PC-3 (cell line): ENCODE data around the gene CFLAR. TPM values are rescaled to one million over a fixed set of nuclear protein-coding genes. Genes with fewer than 3 reads are reported as not detected.

Experiments used
- ATAC-seq: fragments of 200-7000 bp; cut with Tn5 transposase; 2 replicates; pipeline ENCODE4 v1.9.1; 2020; ENCODE audit warnings: mild to moderate bottlenecking, moderate library complexity
- BruUV-seq: library from RNA; stranded (reverse); fragments of 400-500 nt; replicated peaks from 2 replicates; lab custom pipeline; 2021; lab: Mats Ljungman, UMichigan
- CTCF ChIA-PET: fragments of 300-600 bp; sonication (Branson Sonifier 250); formaldehyde crosslinking; loops from one replicate; lab custom pipeline; 2022; ENCODE audit warnings: antibody characterized with exemption; lab: Charles Lee
- POLR2A ChIA-PET: fragments of 300-600 bp; sonication (Branson Sonifier 250); formaldehyde crosslinking; loops from one replicate; lab custom pipeline; 2022; ENCODE audit warnings: antibody characterized with exemption; ENCODE audit not compliant: unreplicated experiment; lab: Charles Lee
- DNase-seq: peaks from one replicate; pipeline ENCODE4 v3.0.0-alpha.2; 2015
- H2AFZ ChIP-seq: fragments of 300-600 bp; sonication (generic); 2 replicates; pipeline ENCODE4 v1.6.0; 2016; ENCODE audit warnings: antibody characterized with exemption, low read length
- H3F3A ChIP-seq: fragments of 300-600 bp; sonication (generic); one replicate; pipeline ENCODE4 v1.6.0; 2017; ENCODE audit warnings: antibody characterized with exemption, low read length, control low read depth, mild to moderate bottlenecking; ENCODE audit not compliant: unreplicated experiment
- H3K27ac ChIP-seq: fragments of 300-600 bp; sonication (generic); 2 replicates; pipeline ENCODE4 v1.5.1; 2016; ENCODE audit warnings: mild to moderate bottlenecking, low read length
- H3K27me3 ChIP-seq: fragments of 300-600 bp; sonication (generic); 2 replicates; pipeline ENCODE4 v1.6.1; 2016; ENCODE audit warnings: low read length, mixed read lengths
- H3K36me3 ChIP-seq: fragments of 300-600 bp; sonication (generic); 2 replicates; pipeline ENCODE4 v1.6.1; 2016; ENCODE audit warnings: low read depth, mixed run types, low read length, mixed read lengths
- H3K4me1 ChIP-seq: fragments of 300-600 bp; sonication (generic); 2 replicates; pipeline ENCODE4 v1.5.1; 2016; ENCODE audit warnings: low read length; ENCODE audit not compliant: insufficient read depth
- H3K4me2 ChIP-seq: fragments of 300-600 bp; sonication (generic); 2 replicates; pipeline ENCODE4 v1.6.0; 2016; ENCODE audit warnings: low read length
- H3K4me3 ChIP-seq: fragments of 300-600 bp; sonication (generic); 2 replicates; pipeline ENCODE4 v1.5.1; 2016; ENCODE audit warnings: mild to moderate bottlenecking, low read length, mixed read lengths
- H3K79me2 ChIP-seq: fragments of 300-600 bp; sonication (generic); 2 replicates; pipeline ENCODE4 v1.6.1; 2017; ENCODE audit warnings: low read length, mixed read lengths
- H3K9ac ChIP-seq: fragments of 300-600 bp; sonication (generic); 2 replicates; pipeline ENCODE4 v1.6.0; 2016; ENCODE audit warnings: mild to moderate bottlenecking, low read length
- H3K9me2 ChIP-seq: fragments of 300-600 bp; sonication (generic); replicated peaks from 2 replicates; pipeline ENCODE4 v1.6.1; 2016; ENCODE audit warnings: mixed run types, low read length, mixed read lengths
- H3K9me3 ChIP-seq: fragments of 300-600 bp; sonication (generic); 2 replicates; pipeline ENCODE4 v1.6.1; 2016; ENCODE audit warnings: low read length, mixed read lengths
- H4K20me1 ChIP-seq: fragments of 300-600 bp; sonication (generic); 2 replicates; pipeline ENCODE4 v1.6.1; 2016; ENCODE audit warnings: low read length, mixed read lengths
- EZH2 ChIP-seq: fragments of 300-600 bp; sonication (generic); IDR thresholded peaks from one replicate; pipeline ENCODE4 v1.6.1; 2017; ENCODE audit warnings: antibody characterized with exemption, mild to moderate bottlenecking, low read length; ENCODE audit not compliant: unreplicated experiment
- EZH2phosphoT487 ChIP-seq: fragments of 300-600 bp; sonication (generic); IDR thresholded peaks from 2 replicates; pipeline ENCODE4 v1.6.1; 2018; ENCODE audit warnings: mild to moderate bottlenecking, antibody characterized with exemption, low read length, borderline replicate concordance
- intact Hi-C: fragments of 100-400 bp; cut with micrococcal nuclease; formaldehyde crosslinking; loops from 2 replicates; pipeline ENCODE4 v1.9.0; 2023
- total RNA-seq: library from RNA; depleted of rRNA; stranded (reverse); fragments of >200 nt; gene quantifications from 2 replicates; pipeline ENCODE4 v1.2.3, GENCODE V29; 2014
- TF ChIP-seq, protein P1 (sequence below): fragments of 300-600 bp; sonication (generic); conservative IDR thresholded peaks from 2 replicates; pipeline ENCODE4 v1.5.1; 2017; ENCODE audit warnings: antibody characterized with exemption, low read depth, mild to moderate bottlenecking, low read length

Gene CFLAR
- total RNA-seq, 1 experiment from 2014 or later, result 33.5 TPM

DNA sequence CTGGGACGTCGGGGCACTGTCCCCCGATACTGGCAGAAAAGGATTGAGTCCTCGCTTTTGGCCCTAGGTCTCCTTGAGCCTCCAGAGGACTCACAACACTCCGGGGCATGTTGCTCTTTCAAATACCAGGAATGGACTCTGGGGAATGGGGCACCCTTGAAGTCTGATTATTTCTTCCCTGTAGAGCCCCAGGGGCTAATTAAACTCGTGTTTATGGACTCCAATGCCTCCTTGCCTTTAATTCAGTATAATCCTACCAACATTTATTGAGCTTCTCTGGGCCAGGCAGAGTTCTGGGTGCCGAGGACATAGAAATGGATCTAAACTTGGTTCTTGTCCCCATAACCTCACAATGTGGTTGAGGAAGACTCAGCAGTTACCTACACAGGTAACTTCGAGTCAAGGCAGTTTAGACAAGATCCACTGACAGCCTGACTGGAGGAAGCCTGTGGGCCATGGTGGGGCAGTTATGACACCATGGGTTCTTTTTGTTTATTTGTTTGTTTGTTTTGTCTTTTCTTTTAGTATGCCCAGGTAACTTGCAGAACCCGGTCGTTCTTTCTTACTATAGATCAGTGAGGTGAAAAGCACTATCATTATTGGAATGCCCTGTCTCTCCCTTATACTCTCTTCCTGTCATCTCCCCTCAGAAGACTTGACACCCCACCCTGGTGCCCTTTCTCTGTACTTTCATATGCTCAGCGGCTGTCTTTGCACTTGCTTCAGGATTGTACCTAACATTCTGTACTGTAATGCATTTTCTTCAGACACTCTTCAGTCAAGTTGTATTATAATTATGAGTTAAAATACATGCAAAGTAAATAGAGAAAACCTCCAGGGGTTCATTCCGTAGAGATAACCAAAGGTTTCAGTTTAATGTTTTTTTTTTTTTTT is 3.2 kb downstream of the CFLAR start:
- intact Hi-C loops, result loop anchor here (1.0 to 5.0 kb wide), 5 partner anchors 16 to 113 kb away; no protein-coding TSS in a partner anchor

DNA sequence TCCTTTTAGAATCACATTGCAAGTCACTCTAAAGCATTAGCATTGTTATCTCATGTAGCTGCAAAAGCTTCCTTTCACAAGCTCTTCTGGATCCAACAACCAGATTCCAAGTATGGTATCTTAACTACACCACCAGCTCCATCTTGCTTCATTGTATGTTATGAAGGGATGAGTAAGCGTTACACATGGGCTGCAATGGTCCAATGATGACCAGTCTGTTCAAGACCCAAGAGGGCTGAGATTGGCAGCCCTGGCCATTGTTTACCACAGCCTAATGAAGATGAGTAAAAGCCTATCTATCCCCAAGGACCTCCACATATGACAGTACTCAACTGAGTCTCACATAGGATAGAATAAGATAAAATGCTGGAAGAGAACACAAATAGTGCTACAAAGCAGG is 6.3 kb downstream of the CFLAR start:
- Histone ChIP-seq H3K27ac (no peak overlapping the region), H3K36me3 (no peaks in the 10 kb centered on the region), H3K79me2 (peaks cover 95% of the 10 kb centered on the region), H3F3A (peaks cover under 1% of the 10 kb centered on the region), H3K9me2 (no peaks in the 10 kb centered on the region), H2AFZ (no peak overlapping the region), H3K4me1 (peaks cover 13% of the 10 kb centered on the region), H3K4me2 (no peak overlapping the region), H3K9ac (no peak overlapping the region), H4K20me1 (no peaks in the 10 kb centered on the region), H3K9me3 (no peaks in the 10 kb centered on the region), H3K4me3 (no peak overlapping the region), H3K27me3 (no peaks in the 10 kb centered on the region)
- CTCF ChIA-PET, result no interaction called here
- no peak for DNase-seq
- TF ChIP-seq EZH2phosphoT487 (no peak), EZH2 (no peak)
- TF ChIP-seq, protein P1, sequence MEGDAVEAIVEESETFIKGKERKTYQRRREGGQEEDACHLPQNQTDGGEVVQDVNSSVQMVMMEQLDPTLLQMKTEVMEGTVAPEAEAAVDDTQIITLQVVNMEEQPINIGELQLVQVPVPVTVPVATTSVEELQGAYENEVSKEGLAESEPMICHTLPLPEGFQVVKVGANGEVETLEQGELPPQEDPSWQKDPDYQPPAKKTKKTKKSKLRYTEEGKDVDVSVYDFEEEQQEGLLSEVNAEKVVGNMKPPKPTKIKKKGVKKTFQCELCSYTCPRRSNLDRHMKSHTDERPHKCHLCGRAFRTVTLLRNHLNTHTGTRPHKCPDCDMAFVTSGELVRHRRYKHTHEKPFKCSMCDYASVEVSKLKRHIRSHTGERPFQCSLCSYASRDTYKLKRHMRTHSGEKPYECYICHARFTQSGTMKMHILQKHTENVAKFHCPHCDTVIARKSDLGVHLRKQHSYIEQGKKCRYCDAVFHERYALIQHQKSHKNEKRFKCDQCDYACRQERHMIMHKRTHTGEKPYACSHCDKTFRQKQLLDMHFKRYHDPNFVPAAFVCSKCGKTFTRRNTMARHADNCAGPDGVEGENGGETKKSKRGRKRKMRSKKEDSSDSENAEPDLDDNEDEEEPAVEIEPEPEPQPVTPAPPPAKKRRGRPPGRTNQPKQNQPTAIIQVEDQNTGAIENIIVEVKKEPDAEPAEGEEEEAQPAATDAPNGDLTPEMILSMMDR, result no peak
- no peak for ATAC-seq
- POLR2A ChIA-PET, result no interaction called here
- no TSS peak for BruUV-seq
- intact Hi-C loops, result no loop called here

More for the DNA sequence above, 3.2 kb downstream of the CFLAR start:
- no peaks in the 10 kb centered on the region for H3K9me2 ChIP-seq
- CTCF ChIA-PET, result interaction anchor here (0.6 to 0.8 kb wide), 3 partner anchors 32 to 58 kb away, joined by 3 to 4 read pairs (median 3); no protein-coding TSS in a partner anchor
- DNase-seq (peak; percentile 51), ATAC-seq (peak; percentile 21)
- no peaks in the 10 kb centered on the region for H3K9me3 ChIP-seq
- no peaks in the 10 kb centered on the region for H3K27me3 ChIP-seq
- no peaks in the 10 kb centered on the region for H4K20me1 ChIP-seq
- peaks cover 84% of the 10 kb centered on the region for H3K79me2 ChIP-seq
- H3K4me3 ChIP-seq, result peak overlapping the region; percentile 75
- H2AFZ ChIP-seq, result peak overlapping the region; percentile 71
- H3K4me2 ChIP-seq, result peak overlapping the region; percentile 86
- H3K27ac ChIP-seq, result peak overlapping the region; percentile 96
- peaks cover 6% of the 10 kb centered on the region for H3F3A ChIP-seq
- no TSS peak for BruUV-seq
- no peak for TF ChIP-seq EZH2phosphoT487
- no peak for TF ChIP-seq EZH2
- TF ChIP-seq, protein P1, result no peak
- H3K36me3 ChIP-seq, result no peaks in the 10 kb centered on the region
- H3K4me1 ChIP-seq, result peaks cover 17% of the 10 kb centered on the region
- POLR2A ChIA-PET, result interaction anchor here (0.6 kb wide), 2 partner anchors 11 to 18 kb away, joined by 4 to 16 read pairs; no protein-coding TSS in a partner anchor
- peak overlapping the region; percentile 95 for H3K9ac ChIP-seq
